ENCODE data around the gene BST1. TPM values are rescaled to one million over a fixed set of nuclear protein-coding genes. Genes with fewer than 3 reads are reported as not detected.

Gene BST1
- polyA plus RNA-seq, 1 donor (not counting 4 experiments of a cell fraction or from before 2014, with no cell fraction given), result 1.2 TPM

DNA sequence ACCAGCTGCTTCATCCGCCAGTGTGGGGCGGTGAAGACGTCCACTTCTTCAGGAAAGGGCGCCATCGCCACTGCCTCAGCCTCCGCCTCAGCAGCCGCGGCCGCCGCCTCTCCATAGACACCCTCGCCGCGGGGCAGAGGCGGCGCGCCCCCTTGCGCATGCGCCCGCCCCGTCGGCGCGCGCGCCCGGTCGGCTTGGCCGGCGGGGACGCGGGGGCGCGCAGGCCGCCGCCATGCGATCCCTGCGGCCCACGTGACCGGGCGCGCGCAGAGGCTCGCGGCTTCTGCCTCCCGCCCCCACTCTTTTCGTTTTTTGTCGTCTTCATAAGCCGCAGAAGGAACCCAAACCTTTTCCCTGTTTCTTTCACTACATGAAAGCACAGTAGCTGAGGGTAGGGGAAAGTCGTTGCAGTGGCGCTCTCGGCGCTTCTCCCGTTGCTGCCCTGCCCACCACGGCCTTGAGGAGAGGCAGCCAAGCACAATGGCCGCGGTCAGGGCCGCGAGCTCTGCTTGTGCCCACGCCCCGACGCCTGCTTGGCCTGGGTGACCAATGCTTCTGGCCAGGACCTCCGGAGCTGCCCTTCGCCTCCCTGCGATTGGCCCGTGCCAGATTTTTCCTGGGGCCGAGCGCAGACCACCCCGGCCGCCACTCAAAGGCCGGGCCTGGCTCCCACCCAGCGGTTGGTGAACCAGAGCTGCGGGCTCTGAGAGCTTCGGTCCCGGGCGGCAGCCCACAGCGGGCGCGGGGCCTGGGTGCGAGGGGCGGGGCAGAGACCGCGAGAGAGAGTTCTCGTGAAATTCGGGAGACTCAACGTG lies 47.4 kb upstream of the BST1 start, which contains the start of gene FBXL5:
FBXL5 (minus strand) TSS at position 135 of the 815 bp plus-strand sequence; CDS start at position 65, 70 bp downstream.
- H3K9me3 ChIP-seq (ENCODE audit: control insufficient read depth, low read depth, low read length), result no peaks in the 10 kb centered on the region
- peaks cover 2 to 3% of the 10 kb centered on the region in 2 experiments for H3K36me3 ChIP-seq (ENCODE audit: control insufficient read depth in 2 of 2, extremely low read depth in 1 of 2, insufficient read depth in 2 of 2, low read length in 2 of 2)
- H3K4me2 ChIP-seq (ENCODE audit: control insufficient read depth, extremely low read depth, insufficient read depth, low read depth, low read length), result peak within 1 kb of the TSS; percentile 83
- peak within 1 kb of the TSS; percentile 99 for H2AFZ ChIP-seq (ENCODE audit: control insufficient read depth, low read length)
- H4K20me1 ChIP-seq (ENCODE audit: control insufficient read depth, extremely low read depth, insufficient read depth, low read length), result peaks cover 3% of the 10 kb centered on the region
- peak within 1 kb of the TSS; percentile 97 for H3K27ac ChIP-seq (ENCODE audit: control insufficient read depth, insufficient read depth, low read length)
- no peak for TF ChIP-seq EZH2 (IDR thresholded peaks at IDR 0.05; ENCODE audit: low read length)
- TF ChIP-seq, protein P1, sequence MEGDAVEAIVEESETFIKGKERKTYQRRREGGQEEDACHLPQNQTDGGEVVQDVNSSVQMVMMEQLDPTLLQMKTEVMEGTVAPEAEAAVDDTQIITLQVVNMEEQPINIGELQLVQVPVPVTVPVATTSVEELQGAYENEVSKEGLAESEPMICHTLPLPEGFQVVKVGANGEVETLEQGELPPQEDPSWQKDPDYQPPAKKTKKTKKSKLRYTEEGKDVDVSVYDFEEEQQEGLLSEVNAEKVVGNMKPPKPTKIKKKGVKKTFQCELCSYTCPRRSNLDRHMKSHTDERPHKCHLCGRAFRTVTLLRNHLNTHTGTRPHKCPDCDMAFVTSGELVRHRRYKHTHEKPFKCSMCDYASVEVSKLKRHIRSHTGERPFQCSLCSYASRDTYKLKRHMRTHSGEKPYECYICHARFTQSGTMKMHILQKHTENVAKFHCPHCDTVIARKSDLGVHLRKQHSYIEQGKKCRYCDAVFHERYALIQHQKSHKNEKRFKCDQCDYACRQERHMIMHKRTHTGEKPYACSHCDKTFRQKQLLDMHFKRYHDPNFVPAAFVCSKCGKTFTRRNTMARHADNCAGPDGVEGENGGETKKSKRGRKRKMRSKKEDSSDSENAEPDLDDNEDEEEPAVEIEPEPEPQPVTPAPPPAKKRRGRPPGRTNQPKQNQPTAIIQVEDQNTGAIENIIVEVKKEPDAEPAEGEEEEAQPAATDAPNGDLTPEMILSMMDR (optimal IDR thresholded peaks at IDR 0.05 in 1 of 3, IDR thresholded peaks at IDR 0.05 in 1 of 3, conservative IDR thresholded peaks at IDR 0.05 in 1 of 3; ENCODE audit: extremely low read depth in 1 of 3, insufficient read depth in 2 of 3, low read length in 3 of 3), result peak in 1 of 3 experiments; percentile 11
- FAIRE-seq (no peak), DNase-seq (ENCODE audit: low read depth, low spot score) (no peak)
- H3K27me3 ChIP-seq (ENCODE audit: control insufficient read depth, extremely low read depth, insufficient read depth, low read length), result no peaks in the 10 kb centered on the region
- H3K79me2 ChIP-seq (ENCODE audit: control insufficient read depth, insufficient read depth, low read length), result peaks cover 45% of the 10 kb centered on the region
- dilution Hi-C loops (cut with MboI; ENCODE audit: extremely low pct_ligation_motif_present, low sequenced_read_pairs), result no loop called here
- H3K4me1 ChIP-seq (ENCODE audit: control insufficient read depth, extremely low read depth, insufficient read depth, low read length), result peaks cover 30% of the 10 kb centered on the region
- peak within 1 kb of the TSS; percentile 95 for H3K9ac ChIP-seq (ENCODE audit: control insufficient read depth, extremely low read depth, insufficient read depth, low read length)
- peak within 1 kb of the TSS; percentile 70 to 84 (median 83) for H3K4me3 ChIP-seq (ENCODE audit: control insufficient read depth in 2 of 3, extremely low read depth in 1 of 3, insufficient read depth in 2 of 3, low read depth in 1 of 3, low read length in 3 of 3)
- H3K9me1 ChIP-seq (ENCODE audit: control insufficient read depth, extremely low read depth, insufficient read depth, low read length), result no peaks in the 10 kb centered on the region

DNA sequence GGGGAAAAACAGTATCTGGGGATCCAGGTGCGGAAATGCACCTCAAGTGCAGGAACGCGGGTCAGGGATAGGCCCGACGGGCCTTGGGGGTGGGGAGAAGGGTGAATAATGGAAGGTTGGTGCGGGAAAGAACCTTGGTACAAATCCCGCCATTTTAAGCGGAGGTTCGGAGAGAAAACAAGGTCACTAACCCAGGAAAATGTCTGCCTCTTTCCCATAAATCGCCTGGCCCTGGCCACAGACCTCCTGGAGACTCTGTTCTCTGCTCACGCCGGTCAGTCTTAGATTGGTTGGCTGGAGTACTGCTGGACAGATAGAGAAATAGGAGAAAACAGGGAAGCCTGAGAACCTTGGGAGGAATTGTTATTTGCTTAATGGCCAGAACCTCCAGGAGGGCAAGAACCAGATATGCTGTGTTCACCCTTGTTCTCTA lies 46.8 kb upstream of the BST1 start:
- Histone ChIP-seq H2AFZ (ENCODE audit: control insufficient read depth, low read length) (peak overlapping the region; percentile 99), H3K79me2 (ENCODE audit: control insufficient read depth, insufficient read depth, low read length) (peaks cover 38% of the 10 kb centered on the region), H4K20me1 (ENCODE audit: control insufficient read depth, extremely low read depth, insufficient read depth, low read length) (peaks cover 3% of the 10 kb centered on the region), H3K36me3 (ENCODE audit: control insufficient read depth in 2 of 2, extremely low read depth in 1 of 2, insufficient read depth in 2 of 2, low read length in 2 of 2) (peaks cover 2 to 3% of the 10 kb centered on the region in 2 experiments), H3K9me1 (ENCODE audit: control insufficient read depth, extremely low read depth, insufficient read depth, low read length) (no peaks in the 10 kb centered on the region), H3K4me1 (ENCODE audit: control insufficient read depth, extremely low read depth, insufficient read depth, low read length) (peaks cover 30% of the 10 kb centered on the region), H3K9ac (ENCODE audit: control insufficient read depth, extremely low read depth, insufficient read depth, low read length) (peak overlapping the region; percentile 95), H3K4me3 (ENCODE audit: control insufficient read depth in 2 of 3, extremely low read depth in 1 of 3, insufficient read depth in 2 of 3, low read depth in 1 of 3, low read length in 3 of 3) (peak overlapping the region in 2 of 3 experiments; percentile 8 to 62), H3K27me3 (ENCODE audit: control insufficient read depth, extremely low read depth, insufficient read depth, low read length) (no peaks in the 10 kb centered on the region), H3K4me2 (ENCODE audit: control insufficient read depth, extremely low read depth, insufficient read depth, low read depth, low read length) (peak overlapping the region; percentile 83), H3K27ac (ENCODE audit: control insufficient read depth, insufficient read depth, low read length) (peak overlapping the region; percentile 97), H3K9me3 (ENCODE audit: control insufficient read depth, low read depth, low read length) (no peaks in the 10 kb centered on the region)
- no peak for FAIRE-seq
- dilution Hi-C loops (cut with MboI; ENCODE audit: extremely low pct_ligation_motif_present, low sequenced_read_pairs), result no loop called here
- DNase-seq (ENCODE audit: low read depth, low spot score), result no peak
- TF ChIP-seq, protein P1 (optimal IDR thresholded peaks at IDR 0.05 in 1 of 3, IDR thresholded peaks at IDR 0.05 in 1 of 3, conservative IDR thresholded peaks at IDR 0.05 in 1 of 3; ENCODE audit: extremely low read depth in 1 of 3, insufficient read depth in 2 of 3, low read length in 3 of 3), result no peak
- TF ChIP-seq EZH2 (IDR thresholded peaks at IDR 0.05; ENCODE audit: low read length), result no peak
